GM19351 (cell line): ENCODE measurements around the gene HERC4.
"Not testable (repeated sequence)": the region's sequence is repeated elsewhere in the genome, so short reads cannot be mapped to it uniquely, and the experiment has no call there.

Experiments
- ATAC-seq: cut with Tn5 transposase; IDR thresholded peaks from one replicate; pipeline ENCODE4 v1.9.1; 2021; ENCODE audit warnings: mild to moderate bottlenecking, moderate library complexity; ENCODE audit not compliant: unreplicated experiment

Gene HERC4

DNA sequence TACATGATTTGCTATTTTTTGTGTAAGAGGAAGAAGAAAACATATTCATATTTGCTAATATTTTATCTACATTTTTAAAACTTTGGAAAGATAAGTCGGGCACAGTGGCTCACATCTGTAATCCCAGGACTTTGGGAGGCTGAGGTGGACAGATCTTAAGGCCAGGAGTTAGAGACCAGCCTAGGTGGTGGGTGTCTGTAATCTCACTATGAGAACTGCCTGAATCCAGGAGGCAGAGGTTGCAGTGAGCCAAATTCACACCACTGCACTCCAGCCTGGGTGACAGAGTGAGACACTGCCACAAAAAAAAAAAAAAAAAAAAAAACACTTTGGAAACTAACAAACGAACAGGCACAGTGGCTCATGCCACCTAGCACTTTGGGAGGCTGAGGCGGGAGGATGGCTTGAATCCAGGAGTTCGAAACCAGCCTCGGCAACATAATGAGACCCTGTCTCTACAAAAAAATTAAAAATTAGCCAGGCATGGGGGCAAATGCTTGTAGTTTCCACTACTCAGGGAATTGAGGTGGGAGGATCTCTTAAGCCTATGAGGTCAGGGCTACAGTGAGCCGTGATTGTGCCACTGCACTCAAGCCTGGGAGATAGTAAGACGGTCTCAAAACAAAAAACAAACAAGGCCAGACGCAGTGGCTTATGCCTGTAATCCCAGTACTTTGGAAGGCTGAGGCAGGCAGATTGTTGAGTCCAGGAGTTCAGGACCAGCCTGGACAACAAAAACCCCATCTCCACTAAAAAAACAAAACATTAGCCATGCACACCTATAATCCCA is 25.6 kb downstream of the HERC4 start:
- ATAC-seq = no peak

DNA sequence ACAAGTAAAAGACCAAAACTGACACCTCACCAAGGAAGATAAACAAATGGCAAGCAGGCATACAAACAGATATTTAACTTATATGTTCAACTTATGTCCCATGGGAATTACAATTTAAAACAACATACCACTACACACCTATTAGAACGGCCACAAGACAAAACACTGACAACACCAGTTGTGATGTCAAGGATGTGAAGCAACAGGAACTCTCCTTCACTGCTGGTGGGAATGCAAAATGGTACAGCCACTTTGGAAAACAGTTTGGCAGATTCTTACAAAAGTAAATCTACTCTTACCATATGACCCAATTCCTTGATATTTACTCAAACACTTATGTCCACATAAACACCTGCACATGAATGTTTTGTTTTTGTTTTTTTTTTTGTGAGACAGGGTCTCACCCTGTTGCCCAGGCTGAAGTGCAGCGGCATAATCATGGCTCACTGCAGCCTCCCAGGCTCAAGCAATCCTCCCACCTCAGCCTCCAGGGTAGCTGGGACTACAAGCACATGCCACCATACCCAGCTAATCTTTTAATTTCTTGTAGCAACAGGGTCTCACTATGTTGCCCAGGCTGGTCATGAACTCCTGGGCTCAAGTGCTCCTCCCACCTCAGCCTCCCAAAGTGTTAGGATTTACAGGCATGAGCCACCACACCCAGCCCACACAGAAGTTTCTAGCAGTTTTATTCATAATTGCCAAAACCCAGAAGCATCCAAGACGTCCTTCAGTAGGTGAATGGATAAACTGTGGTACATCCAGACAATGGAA is 27.3 kb downstream of the HERC4 start:
- no peak for ATAC-seq

DNA sequence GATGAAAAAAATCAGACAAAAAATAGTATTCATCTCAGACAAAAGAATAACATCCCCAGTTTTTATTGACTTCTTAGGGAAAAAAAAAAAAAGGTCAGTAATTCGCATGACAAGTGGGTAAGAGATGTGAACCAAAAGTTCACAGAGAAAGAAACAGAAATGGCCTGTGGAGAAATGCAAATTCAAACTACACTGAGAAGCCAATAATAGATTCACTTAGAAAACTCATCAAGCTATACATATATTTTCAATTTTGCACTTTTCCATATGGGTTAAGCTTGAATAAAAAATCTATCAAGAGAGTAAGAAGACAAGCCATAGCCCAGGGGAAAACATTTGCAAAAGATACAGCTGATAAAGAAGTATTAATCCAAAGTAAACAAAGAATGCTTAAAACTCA is 28.0 kb downstream of the HERC4 start:
- peak; percentile 55 for ATAC-seq

DNA sequence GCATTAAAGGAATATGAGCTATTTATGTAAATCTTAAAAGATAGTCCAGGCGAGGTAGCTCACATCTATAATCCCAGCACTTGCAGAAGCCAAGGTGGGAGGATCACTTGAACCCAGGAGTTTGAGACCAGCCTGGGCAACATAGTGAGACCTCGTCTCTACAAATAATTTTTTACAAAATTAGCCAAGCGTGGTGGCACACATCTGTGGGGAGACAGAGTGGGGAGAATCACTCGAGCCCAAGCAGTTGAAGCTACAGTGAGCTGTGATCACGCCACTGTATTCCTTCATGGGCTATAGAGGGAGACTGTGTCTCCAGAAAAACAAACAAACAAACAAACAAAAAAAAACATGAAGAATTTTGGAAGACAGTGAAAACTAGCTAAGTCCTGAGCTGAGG is 28.4 kb downstream of the HERC4 start:
- ATAC-seq = peak; percentile 39

DNA sequence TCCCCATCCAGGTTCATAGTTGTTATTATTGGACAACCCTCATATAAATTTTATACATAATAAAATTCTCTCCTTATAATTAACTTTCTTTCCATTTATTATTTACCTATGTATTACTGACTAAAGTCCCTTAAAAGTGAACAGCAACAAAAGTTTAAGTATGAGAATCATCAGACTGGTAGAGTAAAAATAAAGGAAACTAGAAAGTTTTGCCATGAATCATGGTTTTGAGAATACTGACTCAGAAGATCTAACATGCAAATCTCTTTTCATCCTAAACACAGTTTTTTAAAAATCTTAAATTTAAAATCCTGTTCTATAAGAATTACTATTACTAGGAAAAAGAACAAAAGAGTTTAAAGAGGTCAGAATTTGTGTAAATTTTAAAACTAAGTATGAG is 32.1 kb downstream of the HERC4 start:
- ATAC-seq = no peak

DNA sequence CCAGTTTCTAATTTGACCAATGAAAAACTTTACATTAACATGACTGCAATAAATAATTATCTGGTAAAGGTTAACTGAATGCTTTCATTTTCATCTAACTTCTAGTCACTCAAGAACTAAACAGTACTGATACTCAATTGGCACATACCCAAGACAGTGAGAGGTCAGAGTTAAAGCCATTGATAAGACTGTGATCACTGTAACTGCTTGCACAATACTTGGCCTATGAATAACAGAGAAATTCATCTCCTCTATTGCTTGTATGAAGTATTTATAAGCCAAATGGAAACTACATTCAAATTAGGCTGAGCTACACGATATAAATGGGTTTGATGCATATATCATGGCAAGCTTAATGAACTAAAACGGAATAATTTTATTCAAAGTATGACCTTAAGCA is 43.0 kb downstream of the HERC4 start:
- no peak for ATAC-seq

DNA sequence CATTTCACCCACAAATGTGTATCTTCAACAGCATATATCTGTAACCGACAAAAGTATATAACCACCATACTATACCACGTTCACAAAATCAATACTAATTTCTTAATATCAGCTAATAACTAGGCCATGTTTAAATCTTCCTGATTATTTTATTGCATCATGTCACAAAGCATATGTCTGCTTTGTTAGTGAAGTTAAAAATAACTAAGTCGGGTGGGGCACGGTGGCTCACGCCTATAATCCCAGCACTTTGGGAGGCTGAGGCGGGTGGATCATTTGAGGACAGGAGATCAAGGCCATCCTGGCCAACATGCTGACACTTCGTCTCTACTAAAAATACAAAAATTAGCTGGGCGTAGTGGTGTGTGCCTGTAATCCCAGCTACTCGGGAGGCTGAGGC is 47.7 kb downstream of the HERC4 start:
- no peak for ATAC-seq

DNA sequence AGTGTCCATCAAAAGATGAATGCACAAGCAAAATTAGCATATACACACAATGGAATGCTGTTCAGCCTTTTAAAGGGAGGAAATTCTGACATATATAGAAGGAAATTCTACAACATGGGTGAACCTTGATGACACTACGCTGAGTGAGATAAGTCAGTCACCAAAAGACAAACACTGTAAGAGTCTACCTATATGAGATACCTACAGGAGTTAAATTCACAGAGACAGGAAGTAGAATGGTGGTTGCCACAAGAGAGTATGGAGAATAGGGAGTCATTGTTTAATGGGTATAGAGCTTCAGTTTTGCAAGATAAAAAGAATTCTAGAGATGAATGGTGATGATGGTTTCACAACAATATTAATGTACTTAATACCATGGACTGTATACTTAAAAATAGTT is 51.8 kb downstream of the HERC4 start:
- ATAC-seq = no peak

DNA sequence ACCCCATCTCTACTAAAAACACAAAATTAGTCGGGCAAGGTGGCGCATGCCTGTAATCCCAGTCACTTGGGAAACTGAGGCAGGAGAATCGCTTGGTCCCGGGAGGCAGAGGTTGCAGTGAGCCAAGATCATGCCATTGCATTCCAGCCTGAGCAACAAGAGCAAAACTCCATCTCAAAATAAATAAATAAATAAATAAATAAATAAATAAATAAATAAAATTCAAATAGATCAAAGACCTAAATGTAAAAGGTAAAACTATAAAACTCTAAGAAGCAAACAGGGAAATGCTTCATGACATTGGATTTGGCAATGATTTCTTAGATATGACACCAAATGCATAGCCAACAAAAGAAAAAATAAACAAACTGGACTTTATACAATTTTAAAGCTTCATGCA is 52.8 kb downstream of the HERC4 start:
- not testable (repeated sequence) for ATAC-seq

DNA sequence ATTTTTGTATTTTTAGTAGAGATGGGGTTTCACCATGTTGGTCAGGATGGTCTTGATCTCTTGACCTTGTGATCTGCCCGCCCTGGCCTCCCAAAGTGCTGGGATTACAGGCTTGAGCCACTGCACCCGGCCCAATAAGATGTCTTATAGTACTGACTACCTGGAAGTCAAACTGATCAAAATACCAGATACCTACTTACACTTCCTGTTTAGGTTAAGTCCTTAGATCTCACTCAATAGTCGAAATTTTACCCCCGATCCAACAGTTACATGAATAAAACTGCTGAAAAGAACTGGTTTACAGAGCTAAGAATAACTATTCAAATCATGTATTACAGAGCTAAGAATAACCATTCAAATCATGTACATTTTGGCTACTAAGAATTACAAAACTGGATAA is 58.6 kb downstream of the HERC4 start:
- not testable (repeated sequence) for ATAC-seq

DNA sequence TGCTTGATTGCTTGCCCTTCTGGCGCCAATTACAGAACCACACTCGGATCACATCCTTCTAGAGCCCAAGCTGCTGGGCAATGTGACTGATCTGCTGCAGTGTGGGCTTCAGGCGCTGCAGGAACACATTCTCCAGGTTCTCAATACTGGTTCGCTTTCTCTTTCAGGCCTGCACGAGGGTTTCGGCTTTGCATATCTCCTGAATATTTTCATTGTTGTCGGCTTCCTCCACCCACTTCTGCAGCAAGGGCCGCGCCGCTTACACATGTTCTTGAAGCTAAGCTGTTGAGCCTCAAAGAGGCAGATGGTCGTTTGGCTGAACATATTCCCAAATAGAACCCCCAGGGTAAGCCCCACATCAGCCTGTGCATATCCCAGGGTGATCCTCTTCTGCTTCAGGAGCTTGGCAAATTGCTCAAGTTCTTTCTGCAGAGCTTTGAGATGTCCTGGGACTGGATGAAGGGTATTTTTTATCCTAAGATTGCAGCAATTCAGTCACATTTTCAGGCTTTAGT is 64.6 kb downstream of the HERC4 start:
- no peak for ATAC-seq

DNA sequence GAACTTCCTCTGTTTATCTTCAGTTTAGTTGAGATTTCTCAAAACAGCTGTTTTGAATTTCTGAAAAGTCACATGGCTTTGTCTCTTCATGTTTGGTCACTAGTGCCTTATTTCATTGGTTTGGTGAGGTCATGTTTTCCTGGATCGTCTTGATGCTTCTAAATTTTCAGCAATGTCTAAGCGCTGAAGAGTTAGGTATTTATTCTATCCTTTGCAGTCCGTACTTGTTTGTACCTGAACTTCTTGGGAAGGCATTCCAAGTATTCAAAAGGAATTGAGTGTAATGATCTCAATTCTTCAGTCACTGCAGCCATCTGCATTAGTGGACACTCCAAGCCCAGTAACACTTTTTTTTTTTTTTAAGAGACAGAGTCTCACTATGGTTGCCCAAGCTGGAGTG is 67.7 kb downstream of the HERC4 start:
- no peak for ATAC-seq

DNA sequence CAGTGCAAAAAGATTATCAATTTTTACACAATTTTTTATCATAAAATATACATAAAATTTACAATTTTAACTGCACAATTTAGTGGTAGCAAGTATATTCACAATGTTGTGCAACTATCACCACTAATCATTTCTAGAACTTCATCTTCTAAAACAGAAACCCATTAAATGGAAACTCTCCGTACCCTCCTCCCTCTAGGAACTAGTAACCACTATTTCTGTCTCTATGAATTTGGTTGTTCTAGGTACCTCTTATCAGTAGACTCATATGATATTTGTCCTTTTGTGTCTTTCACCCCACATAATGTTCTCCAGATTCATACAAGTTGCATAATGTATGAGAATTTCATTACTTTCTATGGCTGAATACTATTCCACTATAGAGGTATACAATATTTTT is 73.5 kb downstream of the HERC4 start:
- no peak for ATAC-seq

DNA sequence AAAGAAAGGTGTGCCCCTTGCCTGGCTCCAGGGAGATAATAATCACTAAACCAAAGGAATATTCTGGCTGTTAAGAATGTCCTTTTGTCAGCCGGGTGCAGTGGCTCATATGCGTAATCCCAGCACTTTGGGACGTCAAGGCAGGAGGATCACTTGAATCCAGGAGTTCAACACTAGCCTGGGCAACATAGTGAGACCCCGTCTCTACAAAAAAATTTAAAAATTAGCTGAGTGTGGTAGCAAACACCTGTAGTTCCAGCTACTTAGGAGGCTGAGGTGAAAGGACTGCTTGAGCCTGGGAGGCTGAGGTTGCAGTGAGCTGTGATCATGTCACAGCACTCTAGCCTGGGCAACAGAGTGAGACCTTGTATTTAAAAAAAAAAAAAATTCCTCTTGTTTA is 74.1 kb downstream of the HERC4 start:
- ATAC-seq = no peak

DNA sequence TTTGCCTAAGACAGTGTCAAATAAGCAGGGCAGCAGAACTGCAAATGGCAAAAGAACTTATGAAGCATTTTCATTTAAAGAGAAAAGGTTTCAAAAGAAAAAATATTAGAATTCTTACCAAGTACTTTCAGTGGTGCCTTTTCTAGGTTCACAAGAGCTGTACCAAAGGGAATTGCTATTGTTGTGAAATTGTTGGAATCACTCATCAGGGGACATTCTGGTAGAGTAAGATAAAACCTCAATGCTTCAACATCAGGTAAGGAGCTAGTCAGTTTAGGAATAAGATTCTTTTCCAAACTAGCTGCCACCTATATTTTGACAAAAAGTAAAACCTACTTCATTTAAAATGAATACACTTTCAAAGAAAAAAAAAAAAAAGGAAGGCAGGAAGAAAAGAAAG is 85.0 kb downstream of the HERC4 start:
- ATAC-seq = no peak

DNA sequence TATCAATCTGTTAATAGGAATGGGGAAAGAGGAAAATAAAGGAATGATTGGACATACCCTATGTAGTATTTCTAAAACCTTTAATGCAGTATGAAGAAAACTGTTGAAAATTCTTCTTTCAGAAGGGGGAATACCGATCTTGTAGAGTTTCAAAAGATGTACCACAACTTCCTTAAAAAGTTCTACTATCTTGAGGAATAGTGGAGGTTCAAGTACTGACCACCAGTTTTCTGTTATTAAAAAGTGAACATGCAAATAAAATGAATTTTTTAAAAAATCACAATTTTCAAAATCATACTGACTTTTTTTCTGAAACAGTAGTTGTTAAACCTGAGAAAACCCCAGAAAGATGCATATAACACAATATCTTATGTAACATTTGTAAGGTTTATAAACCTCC is 86.5 kb downstream of the HERC4 start:
- no peak for ATAC-seq

DNA sequence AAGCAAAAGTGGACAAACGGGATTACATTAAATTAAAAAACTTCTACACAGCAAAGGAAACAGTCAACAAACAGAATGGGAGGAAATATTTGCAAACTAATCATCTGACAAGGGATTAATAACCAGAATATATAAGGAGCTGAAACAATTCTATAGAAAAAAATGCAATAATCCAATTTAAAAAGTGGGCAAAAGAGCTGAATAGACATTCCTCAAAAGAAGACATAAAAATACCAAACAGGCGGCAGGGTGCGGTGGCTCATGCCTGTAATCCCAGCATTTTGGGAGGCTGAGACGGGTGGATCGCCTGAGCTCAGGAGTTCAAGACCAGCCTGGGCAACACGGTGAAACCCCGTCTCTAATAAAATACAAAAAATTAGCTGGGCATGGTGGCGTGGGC is 92.5 kb downstream of the HERC4 start:
- ATAC-seq = not testable (repeated sequence)

DNA sequence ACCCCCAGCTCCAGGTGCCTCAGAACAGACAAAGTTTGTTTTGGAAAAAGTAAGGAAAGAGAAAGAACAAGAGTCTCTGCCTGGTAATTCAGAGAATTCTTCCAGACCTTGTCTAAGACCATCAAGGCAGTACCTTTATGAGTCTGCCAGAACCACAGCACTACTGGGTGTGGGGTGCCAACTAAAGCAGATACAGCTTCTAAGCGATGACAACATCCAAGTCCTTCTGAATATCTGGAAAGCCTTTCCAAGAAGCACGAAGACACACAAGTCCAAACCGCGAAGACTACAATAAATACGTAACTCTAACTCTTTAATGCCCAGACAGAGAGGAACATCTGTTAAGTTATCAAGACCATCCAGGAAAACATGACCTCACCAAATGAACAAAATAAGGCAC is 96.3 kb downstream of the HERC4 start:
- ATAC-seq = no peak

DNA sequence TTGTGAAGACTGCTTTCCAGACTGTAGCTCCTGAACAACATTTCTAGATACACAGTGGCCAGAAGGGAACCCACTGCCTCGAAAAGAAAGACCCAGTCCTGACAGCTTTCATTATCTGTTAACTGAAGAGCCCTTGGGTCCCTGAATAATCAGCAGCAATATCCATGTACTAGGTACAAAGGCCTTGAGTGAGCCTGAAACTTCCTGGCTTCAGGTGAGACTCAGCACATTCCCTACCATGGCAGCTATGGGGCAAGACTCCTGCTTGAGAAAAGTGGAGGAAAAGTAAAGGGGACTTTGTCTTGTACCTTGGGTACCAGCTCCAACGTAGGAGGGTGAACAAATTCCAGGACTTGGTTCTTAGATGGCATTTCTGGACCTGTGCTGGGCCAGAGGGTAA is 97.8 kb downstream of the HERC4 start:
- ATAC-seq = no peak

DNA sequence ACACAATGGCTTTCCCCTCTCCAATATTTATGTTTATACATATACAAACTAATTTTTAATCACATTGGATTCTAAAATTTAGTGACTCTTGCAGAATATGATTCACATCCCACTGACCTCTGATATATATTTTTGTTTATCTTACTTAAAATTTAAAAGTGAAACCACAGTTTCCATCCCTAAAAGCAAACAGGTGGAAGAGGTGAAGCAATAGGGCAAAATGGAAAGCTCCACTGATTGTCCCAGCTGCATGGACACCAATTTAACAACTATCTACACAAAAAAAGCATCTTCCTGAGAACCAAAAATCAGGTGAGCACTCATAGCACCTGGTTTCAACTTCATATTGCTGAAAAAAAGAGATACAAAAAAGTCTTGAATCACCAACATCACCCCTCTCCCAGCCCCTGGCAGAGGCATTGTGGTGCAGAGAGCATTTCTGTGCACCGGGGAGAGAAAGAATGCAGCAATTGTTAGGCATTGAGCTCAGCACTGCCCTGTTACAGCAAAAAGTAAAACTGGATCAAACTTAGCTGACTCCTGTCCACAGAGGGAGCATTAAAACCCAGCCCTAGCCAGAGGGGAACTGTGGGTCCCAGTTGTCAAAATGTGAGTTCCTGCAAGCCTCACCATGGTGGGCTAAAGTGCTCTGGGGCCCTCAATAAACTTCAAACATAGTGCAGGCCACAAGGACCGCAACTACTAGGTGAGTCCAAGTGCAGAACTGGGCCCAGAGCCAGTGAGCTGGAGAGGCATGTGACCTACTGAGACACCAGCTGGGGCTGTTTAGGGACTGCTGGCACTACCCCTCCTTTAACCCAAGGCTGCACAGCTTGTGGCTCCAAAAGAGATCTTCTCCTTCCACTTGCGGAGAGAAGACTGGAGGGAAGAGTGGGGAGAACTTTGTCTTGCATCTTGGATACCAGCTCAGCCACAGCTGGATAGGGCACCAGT is 98.5 kb downstream of the HERC4 start:
- no peak for ATAC-seq

DNA sequence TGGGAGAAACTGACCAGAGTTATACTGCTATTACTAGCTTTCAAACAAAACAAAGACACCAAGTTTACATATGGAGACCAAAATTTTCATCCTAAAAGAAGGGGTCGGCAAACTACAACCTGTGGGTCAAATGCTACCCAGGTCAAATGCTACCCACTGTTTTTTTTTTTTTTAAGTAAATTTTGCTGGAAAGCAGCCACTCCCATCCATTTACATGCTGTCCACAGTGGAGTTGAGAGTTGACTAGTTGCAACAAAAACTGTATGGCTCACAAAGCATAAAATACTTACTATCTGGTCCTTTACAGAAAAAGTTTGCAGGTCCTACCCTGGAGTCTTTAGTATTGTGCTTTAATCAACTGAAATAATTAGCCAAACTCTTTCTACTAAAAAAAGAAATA is 99.2 kb downstream of the HERC4 start:
- ATAC-seq = no peak
